GM23248 (cell line): ENCODE results near the gene BLOC1S3. TPM values are rescaled to one million over a fixed set of nuclear protein-coding genes. Genes with fewer than 3 reads are reported as not detected.

Experiments
- DNase-seq: peaks from one replicate; pipeline ENCODE4 v3.0.0-alpha.2; 2015
- H2AFZ ChIP-seq: fragments of 200-600 bp; sonication (generic); 2 replicates; pipeline ENCODE4 v1.6.1; 2016; ENCODE audit warnings: antibody characterized with exemption
- H3F3A ChIP-seq: fragments of 200-600 bp; sonication (generic); 2 replicates; pipeline ENCODE4 v1.6.1; 2016; ENCODE audit warnings: mild to moderate bottlenecking, antibody characterized with exemption, mixed run types; ENCODE audit not compliant: insufficient read depth
- H3K27ac ChIP-seq: fragments of 200-600 bp; sonication (generic); 2 replicates; pipeline ENCODE4 v1.5.1; 2016; ENCODE audit warnings: mild to moderate bottlenecking
- H3K27me3 ChIP-seq: fragments of 200-600 bp; sonication (generic); replicated peaks from 2 replicates; pipeline ENCODE4 v1.6.1; 2016; ENCODE audit warnings: mild to moderate bottlenecking; ENCODE audit not compliant: insufficient read depth
- H3K36me3 ChIP-seq: fragments of 200-600 bp; sonication (generic); 2 replicates; pipeline ENCODE4 v1.6.1; 2016; ENCODE audit warnings: low read depth, mild to moderate bottlenecking
- H3K4me1 ChIP-seq: fragments of 200-600 bp; sonication (generic); 2 replicates; pipeline ENCODE4 v1.6.1; 2016; ENCODE audit warnings: mild to moderate bottlenecking; ENCODE audit not compliant: insufficient read depth
- H3K4me2 ChIP-seq: fragments of 200-600 bp; sonication (generic); one replicate; pipeline ENCODE4 v1.6.1; 2016; ENCODE audit warnings: mild to moderate bottlenecking; ENCODE audit not compliant: unreplicated experiment
- H3K4me3 ChIP-seq: fragments of 200-600 bp; sonication (generic); 2 replicates; pipeline ENCODE4 v1.5.1; 2016; ENCODE audit warnings: mild to moderate bottlenecking
- H3K79me2 ChIP-seq: fragments of 200-600 bp; sonication (generic); 2 replicates; pipeline ENCODE4 v1.6.1; 2016; ENCODE audit warnings: mild to moderate bottlenecking; ENCODE audit not compliant: insufficient read depth
- H3K9ac ChIP-seq: fragments of 200-600 bp; sonication (generic); 2 replicates; pipeline ENCODE4 v1.6.1; 2016; ENCODE audit warnings: mild to moderate bottlenecking
- H3K9me2 ChIP-seq: fragments of 200-600 bp; sonication (generic); 2 replicates; pipeline ENCODE4 v1.6.1; 2016; ENCODE audit warnings: mixed run types, mild to moderate bottlenecking, moderate library complexity; ENCODE audit not compliant: insufficient read depth
- H3K9me3 ChIP-seq: fragments of 200-600 bp; sonication (generic); one replicate; pipeline ENCODE4 v1.6.1; 2017; ENCODE audit warnings: low read depth
- H4K20me1 ChIP-seq: fragments of 200-600 bp; sonication (generic); 2 replicates; pipeline ENCODE4 v1.6.0; 2016; ENCODE audit not compliant: insufficient read depth
- EZH2 ChIP-seq: fragments of 200-600 bp; sonication (generic); IDR thresholded peaks from 2 replicates; pipeline ENCODE4 v1.6.1; 2018; ENCODE audit warnings: antibody characterized with exemption, mild to moderate bottlenecking; ENCODE audit not compliant: insufficient read depth, poor library complexity, severe bottlenecking
- EZH2phosphoT487 ChIP-seq: fragments of 200-600 bp; sonication (generic); IDR thresholded peaks from 2 replicates; pipeline ENCODE4 v1.6.1; 2018; ENCODE audit warnings: antibody characterized with exemption, moderate library complexity, mild to moderate bottlenecking, low read depth; ENCODE audit not compliant: insufficient read depth
- WGBS, 2 experiments: methylation state at CpG; one replicate each; pipeline ENCODE4 v1.1.6; 2015 to 2017; ENCODE audit warnings: low lambda C conversion rate in 2 of 2, low coverage in 1 of 2; ENCODE audit errors: missing lambda C conversion rate in 2 of 2; 5-methylcytosine and 5-hydroxymethylcytosine counted together
- in situ Hi-C: fragments of 300-500 bp; cut with MboI; formaldehyde crosslinking; loops from 2 replicates; pipeline ENCODE4 v1.15.0; 2020
- polyA plus RNA-seq: library from polyadenylated mRNA; unstranded; fragments of >200 nt; fragmentation: Nextera tagmentation; extraction: Ambion mirVana; gene quantifications from 2 replicates; pipeline ENCODE4 v1.2.1, GENCODE V29; 2016
- total RNA-seq: library from RNA; depleted of rRNA; stranded (reverse); fragments of >200 nt; shearing (Covaris generic); gene quantifications from 2 replicates; pipeline ENCODE4 v1.2.3, GENCODE V29; 2014

BLOC1S3 gene
- total and polyA plus RNA-seq, 2 experiments from 2014 or later, result 4.3 to 7.2 TPM

GRCh38 chr19:45145270-45146189 lies 33.1 kb upstream of the BLOC1S3 start:
- no peaks in the 10 kb centered on the region for H3K36me3 ChIP-seq
- in situ Hi-C loops, result no loop called here
- no peak for TF ChIP-seq EZH2
- no peak for TF ChIP-seq EZH2phosphoT487
- no peaks in the 10 kb centered on the region for H3K9me3 ChIP-seq
- DNase-seq, result no peak
- no peak overlapping the region for H3K27ac ChIP-seq
- no peak overlapping the region for H2AFZ ChIP-seq
- H4K20me1 ChIP-seq, result no peaks in the 10 kb centered on the region
- WGBS, 2 experiments, result 91 to 97% methylated on average over 26 to 54 of the region's 54 CpGs
- H3K79me2 ChIP-seq, result no peaks in the 10 kb centered on the region
- no peaks in the 10 kb centered on the region for H3F3A ChIP-seq
- H3K27me3 ChIP-seq, result no peaks in the 10 kb centered on the region
- H3K4me3 ChIP-seq, result no peak overlapping the region
- no peak overlapping the region for H3K4me2 ChIP-seq
- no peaks in the 10 kb centered on the region for H3K9me2 ChIP-seq
- H3K4me1 ChIP-seq, result no peaks in the 10 kb centered on the region
- H3K9ac ChIP-seq, result no peak overlapping the region

- Histone ChIP-seq H3K27me3 (no peaks in the 10 kb centered on the region), H3K27ac (no peak overlapping the region), H3F3A (no peaks in the 10 kb centered on the region), H4K20me1 (no peaks in the 10 kb centered on the region), H3K4me2 (no peak overlapping the region), H3K9me2 (no peaks in the 10 kb centered on the region), H3K36me3 (no peaks in the 10 kb centered on the region), H3K9me3 (no peaks in the 10 kb centered on the region), H3K79me2 (no peaks in the 10 kb centered on the region), H3K4me1 (no peaks in the 10 kb centered on the region), H3K4me3 (no peak overlapping the region), H2AFZ (no peak overlapping the region), H3K9ac (no peak overlapping the region)
- in situ Hi-C loops, result no loop called here
- 84 to 86% methylated on average over 10 to 13 of the region's 13 CpGs for WGBS, 2 experiments
- no peak for DNase-seq
- TF ChIP-seq EZH2 (no peak), EZH2phosphoT487 (no peak)
Observed at GRCh38 chr19:45146251-45146650, 32.3 kb upstream of the BLOC1S3 start.

GRCh38 chr19:45146741-45147205 lies 31.8 kb upstream of the BLOC1S3 start:
- Histone ChIP-seq H3F3A (no peaks in the 10 kb centered on the region), H3K4me3 (no peak overlapping the region), H3K9me2 (no peaks in the 10 kb centered on the region), H4K20me1 (no peaks in the 10 kb centered on the region), H3K36me3 (no peaks in the 10 kb centered on the region), H3K27me3 (no peaks in the 10 kb centered on the region), H3K9me3 (no peaks in the 10 kb centered on the region), H3K4me2 (no peak overlapping the region), H2AFZ (no peak overlapping the region), H3K79me2 (no peaks in the 10 kb centered on the region), H3K27ac (no peak overlapping the region), H3K9ac (no peak overlapping the region), H3K4me1 (no peaks in the 10 kb centered on the region)
- DNase-seq, result no peak
- in situ Hi-C loops, result no loop called here
- TF ChIP-seq EZH2phosphoT487 (no peak), EZH2 (no peak)
- WGBS, 2 experiments, result 90% methylated on average over 11 to 18 of the region's 18 CpGs

- Histone ChIP-seq H3K4me3 (no peak overlapping the region), H4K20me1 (no peaks in the 10 kb centered on the region), H3K79me2 (no peaks in the 10 kb centered on the region), H3K9me2 (no peaks in the 10 kb centered on the region), H3K27ac (no peak overlapping the region), H3K4me2 (no peak overlapping the region), H3K9me3 (no peaks in the 10 kb centered on the region), H3K27me3 (no peaks in the 10 kb centered on the region), H2AFZ (no peak overlapping the region), H3K36me3 (no peaks in the 10 kb centered on the region), H3F3A (no peaks in the 10 kb centered on the region), H3K4me1 (no peaks in the 10 kb centered on the region), H3K9ac (no peak overlapping the region)
- no peak for DNase-seq
- 79 to 85% methylated on average over 18 of the region's 18 CpGs for WGBS, 2 experiments
- TF ChIP-seq EZH2, result no peak
- TF ChIP-seq EZH2phosphoT487, result no peak
- in situ Hi-C loops, result no loop called here
Observed at GRCh38 chr19:45147835-45148676, 30.5 kb upstream of the BLOC1S3 start.
